HT-29 (cell line): Measurements from ENCODE around the gene DNAJA2. TPM values are rescaled to one million over a fixed set of nuclear protein-coding genes. Genes with fewer than 3 reads are reported as not detected.
"Not testable (repeated sequence)": the region's sequence is repeated elsewhere in the genome, so short reads cannot be mapped to it uniquely, and the experiment has no call there.

Source experiments
- DNase-seq: peaks from one replicate; pipeline ENCODE4 v3.0.0-alpha.2; 2015; ENCODE audit warnings: low spot score
- total RNA-seq: library from RNA; depleted of rRNA; stranded (reverse); fragments of >200 nt; shearing (Covaris generic); gene quantifications from 2 replicates; pipeline ENCODE4 v1.2.3, GENCODE V29; 2014

The DNAJA2 gene
- total RNA-seq, 1 experiment from 2014 or later: 35.4 TPM

DNA sequence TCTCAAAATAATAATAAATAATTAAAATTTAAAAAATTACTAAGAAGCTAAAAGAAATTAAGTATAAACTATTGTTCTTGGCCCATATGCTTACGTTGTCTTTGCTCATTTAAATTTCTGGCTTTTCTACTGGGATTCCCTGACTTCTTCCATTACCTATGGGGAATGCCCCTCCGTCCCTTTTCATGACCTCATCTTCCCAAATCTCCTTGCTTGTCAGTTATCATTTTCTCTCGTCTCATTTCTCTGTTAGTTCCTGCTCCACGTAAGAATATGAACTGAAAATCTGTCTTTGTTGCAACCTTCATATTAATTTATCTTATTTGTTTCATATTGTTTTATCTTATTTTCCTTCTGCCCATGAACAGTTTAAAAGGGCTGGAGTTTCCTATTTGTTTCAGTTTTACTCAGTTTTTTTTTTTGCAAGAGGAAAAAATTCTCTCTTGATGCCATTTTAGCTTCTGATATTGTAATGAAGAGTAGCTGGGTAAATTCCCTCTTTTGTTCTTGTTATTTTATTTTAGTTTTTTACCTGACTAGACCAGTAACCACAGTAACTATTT lies 2.5 kb upstream of the DNAJA2 start:
- DNase-seq: no peak

DNA sequence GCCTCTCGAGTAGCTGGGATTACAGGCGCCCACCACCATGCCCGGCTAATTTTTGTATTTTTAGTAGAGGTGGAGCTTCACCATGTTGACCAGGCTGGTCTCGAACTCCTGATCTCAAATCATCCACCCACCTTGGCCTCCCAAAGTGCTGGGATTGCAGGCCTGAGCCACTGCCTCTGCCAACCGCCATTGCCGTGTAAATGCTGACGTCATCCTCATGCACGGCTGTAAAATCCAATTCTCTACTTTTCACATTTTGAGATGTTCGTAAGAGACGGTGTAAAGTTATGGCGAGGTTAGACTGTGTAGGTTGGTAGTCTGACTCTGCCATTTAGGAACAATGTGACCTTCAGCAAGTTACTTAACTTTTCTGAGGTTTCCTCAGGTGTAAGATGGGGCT lies 1.7 kb upstream of the DNAJA2 start:
- no peak for DNase-seq

GRCh38 chr16:46974352-46974751 lies 878 bp upstream of the DNAJA2 start:
- DNase-seq: peak; percentile 43

DNA sequence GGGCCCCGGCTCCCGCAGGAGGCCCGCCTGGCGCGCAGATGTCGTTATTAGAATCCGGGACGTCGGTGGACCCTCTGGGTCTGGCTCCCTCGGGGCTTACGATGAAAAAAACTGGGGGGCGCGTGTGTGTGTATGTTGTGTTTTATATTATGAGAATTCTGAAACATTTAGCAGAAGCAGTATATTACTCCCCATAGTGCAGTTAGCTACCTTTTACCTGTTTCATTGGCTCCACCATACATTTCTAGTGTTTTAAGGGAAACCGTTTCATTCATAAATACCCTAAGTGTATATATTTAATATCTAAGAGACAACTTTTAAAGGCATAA lies 486 bp upstream of the DNAJA2 start:
- no peak for DNase-seq

DNA sequence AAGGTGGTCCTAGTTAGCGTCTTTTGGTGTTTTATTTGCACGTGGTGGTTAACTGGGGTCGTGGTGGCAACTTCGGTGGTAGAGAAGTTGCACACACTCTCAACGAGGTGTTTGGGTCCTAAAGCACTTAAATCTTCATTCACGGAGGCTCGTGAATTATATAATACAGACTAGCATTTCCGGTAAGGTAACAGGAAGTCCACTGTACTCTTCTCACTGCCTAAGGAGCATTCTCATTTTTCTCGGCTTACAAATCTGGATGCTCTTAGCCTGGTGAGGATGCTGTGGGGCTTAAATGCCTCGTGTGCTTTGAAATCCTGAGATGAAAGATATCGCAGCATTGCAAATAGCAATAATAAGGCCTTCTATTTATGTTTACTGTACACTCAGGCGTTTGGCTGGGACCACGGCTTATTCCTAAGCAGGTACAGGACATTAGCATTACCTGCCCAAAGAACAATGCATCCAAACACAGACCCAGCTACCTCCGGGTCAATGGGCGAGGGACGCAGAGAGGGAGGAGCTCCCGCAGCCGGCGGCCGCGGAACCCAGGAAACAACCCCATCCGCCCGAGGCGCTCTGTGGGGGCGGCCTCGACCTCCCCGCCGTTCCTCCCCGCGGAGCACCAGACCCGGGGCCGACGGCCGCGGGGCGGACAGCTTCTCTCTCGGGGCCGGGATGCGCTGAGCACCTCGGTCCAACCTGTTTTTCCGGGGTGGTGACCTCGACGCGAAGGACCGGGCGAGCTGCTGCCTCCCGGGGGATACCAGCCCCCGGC lies 856 bp downstream of the DNAJA2 start:
- DNase-seq: peak; percentile 60

GRCh38 chr16:46971271-46971670 lies 2.2 kb downstream of the DNAJA2 start:
- no peak for DNase-seq

DNA sequence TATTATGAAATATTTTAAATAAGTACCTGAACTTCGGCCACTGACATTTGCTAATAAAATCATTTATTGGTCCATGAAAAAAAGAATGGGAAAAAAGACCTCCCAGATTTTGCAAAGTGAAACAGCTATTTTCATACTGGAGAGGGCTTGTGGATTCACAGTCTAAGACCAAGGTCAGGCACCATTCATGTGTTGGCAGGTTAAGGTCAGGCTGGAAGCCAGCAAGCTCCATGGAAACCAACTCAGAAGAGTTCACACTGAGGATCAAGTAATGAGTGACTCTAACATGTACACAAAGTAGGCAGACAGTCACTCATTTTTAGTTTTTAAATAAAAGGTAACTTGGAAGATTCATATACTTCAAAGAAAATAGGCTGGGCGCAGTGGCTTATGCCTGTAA lies 3.4 kb downstream of the DNAJA2 start:
- DNase-seq: no peak

DNA sequence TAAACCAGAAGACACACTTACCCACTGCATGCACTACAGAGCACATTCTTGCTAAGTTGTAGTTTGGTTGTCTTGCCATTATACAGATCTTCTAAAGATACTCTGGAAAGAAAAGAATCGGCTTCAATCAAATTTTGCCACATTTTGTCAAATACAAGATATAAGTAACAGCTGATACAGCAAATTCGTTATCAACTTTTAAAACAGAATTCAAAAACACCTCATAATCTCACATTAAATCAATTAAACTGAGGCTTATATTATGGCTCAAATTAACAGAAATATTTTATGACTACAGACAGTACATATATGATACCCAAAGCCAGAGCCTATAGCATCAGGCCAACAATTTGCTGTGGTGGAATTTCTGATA lies 5.4 kb downstream of the DNAJA2 start:
- no peak for DNase-seq

DNA sequence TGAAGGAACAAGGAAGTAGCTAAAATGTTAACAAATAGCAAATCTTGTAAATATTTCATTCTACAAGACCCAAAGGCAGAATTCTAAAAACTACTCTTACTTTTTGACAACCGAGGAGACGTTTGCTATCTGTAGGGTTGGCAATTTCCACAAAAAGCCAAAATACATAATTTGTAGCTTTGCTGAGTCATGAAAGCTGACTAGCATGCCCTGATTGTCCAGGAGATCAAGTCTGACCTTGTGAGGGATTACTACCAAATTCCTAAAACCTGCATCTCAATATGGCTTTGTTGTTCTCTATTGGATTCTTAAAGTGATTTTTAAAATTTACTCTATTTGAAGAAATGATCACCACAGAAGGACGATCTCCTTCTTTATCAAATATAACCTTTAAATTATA lies 10.8 kb downstream of the DNAJA2 start:
- DNase-seq: no peak

DNA sequence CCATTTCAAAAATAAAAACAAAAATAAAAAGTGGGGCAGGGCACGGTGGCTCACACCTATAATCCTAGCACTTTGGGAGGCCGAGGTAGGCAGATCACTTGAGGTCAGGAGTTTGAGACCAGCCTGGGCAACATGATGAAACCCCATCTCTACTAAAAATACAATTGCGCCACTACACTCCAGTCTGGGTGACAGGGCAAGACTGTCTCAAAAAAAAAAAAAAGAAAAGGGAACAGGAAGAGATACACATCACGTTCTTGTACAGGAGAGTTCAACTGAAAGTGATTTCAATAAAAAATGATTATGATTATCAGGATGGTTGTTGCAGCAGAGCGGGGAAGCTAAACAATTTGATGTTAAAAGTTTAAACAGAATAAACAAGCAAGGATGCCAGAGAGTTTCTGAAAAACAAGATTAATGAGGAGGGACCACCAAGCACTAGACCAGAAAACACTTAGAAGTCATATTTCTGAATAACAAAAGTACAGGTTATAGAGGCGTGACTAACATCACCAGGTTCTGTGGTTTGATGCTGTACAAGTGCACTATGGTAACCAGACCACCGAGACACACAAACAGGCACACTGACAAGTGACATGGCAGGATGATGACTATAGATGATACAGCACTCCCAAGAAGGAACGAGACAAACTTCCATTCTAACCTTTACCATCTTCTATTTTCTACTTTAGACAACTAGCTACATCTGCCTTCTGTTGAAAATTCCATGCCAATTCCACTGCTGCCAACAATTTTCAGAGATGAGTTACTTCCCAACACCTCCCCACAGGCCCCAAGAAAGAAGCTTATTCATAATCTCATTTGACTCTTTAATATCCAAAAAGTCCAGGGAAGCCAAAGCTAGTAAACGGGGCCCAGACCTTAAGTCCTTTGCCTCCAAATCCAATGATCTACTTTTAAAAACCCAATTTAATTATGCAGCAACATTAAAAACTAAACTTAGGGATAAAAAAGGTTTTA lies 11.8 kb downstream of the DNAJA2 start:
- no peak for DNase-seq

GRCh38 chr16:46954562-46954961 lies 18.9 kb downstream of the DNAJA2 start:
- DNase-seq: no peak

DNA sequence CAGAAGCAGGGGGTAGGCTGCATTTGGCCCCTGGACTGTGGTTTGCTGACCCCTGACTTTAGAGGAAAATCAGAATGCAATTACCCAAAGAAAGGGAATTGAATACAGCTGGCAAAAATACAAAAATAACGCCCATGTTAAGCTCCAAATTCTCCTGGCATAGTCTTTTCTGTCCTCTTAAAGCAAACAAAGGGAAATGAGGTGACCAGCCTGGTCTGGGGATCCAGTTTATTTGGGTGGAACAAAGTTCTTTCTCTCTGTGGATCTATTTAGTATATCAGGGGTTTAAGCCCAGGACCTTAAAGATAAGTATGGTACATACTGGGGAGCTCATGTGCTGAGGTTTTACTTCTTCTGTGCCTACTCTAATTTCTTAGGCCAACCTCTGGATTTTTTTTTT lies 23.5 kb downstream of the DNAJA2 start:
- DNase-seq: no peak

GRCh38 chr16:46949241-46949892 lies 24.1 kb downstream of the DNAJA2 start:
- no peak for DNase-seq

DNA sequence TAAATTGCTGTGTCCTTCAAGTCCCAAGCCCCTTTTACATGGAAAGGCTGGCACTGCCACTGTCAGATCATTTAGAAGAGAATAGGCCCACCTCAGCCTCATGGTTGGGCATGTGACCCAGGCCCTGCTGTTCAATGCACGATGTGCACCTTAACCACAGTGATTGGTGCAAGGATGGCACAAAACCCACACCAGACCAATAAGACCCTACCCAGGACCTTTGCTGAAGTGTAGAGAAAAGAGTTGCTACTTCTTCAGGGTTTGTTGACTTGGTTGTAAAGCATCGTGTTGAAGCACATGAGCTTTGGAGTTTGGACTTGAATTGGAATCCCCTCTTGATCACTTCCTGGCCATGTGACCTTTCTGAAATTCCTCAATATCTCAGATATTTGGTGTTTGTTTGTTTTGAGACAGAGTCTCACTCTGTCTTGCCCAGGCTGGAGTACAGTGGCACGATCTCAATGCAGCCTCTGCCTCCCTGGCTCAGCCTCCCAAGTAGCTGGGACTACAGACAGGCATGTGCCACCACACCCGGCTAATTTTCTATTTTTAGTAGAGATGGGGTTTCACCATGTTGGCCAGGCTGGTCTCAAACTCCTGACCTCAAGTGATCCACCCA lies 24.8 kb downstream of the DNAJA2 start:
- DNase-seq: no peak

GRCh38 chr16:46947900-46948547 lies 25.4 kb downstream of the DNAJA2 start:
- peak; percentile 67 for DNase-seq

- not testable (repeated sequence) for DNase-seq
Observed at GRCh38 chr16:46944713-46945112, 28.8 kb downstream of the DNAJA2 start.

DNA sequence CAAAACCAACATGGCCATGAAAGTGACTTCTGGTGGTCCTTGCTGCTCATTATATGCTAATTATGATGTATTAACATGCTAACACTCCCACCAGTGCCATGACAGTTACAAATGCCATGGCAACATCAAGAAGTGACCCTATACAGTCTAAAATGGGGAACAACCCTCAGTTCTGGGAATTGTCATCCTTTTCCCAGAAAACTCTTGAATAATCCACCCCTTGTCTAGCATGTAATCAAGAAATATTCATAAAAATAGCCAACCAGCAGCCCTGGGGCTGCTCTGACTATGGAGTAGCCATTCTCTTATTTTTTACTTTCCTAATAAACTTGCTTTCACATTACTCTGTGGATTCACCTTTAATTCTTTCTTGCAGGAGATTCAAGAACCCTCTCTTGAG lies 35.9 kb downstream of the DNAJA2 start:
- no peak for DNase-seq

GRCh38 chr16:46932802-46933201 lies 40.7 kb downstream of the DNAJA2 start:
- DNase-seq: no peak

DNA sequence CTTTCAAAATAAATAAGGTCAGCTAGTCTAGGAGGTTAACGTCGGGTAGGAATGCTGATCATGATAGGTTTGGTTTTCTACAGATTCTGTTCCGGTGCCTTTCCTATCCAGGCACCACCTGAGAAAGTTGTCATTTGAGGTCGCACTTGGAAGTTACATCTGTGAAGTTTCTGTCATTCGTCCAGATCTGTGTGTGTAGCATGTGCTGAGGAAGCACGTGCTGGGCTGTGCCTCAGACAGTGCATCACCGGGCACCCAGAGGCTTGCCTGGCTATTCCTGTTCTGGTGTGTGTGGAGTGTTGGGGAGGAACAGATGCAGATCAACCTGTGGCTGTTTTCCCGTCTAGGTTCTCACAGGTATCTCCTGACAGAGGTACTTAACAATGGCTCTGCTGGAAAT lies 42.6 kb downstream of the DNAJA2 start:
- no peak for DNase-seq

- peak; percentile 79 for DNase-seq
Observed at GRCh38 chr16:46929378-46930332, 43.8 kb downstream of the DNAJA2 start.
